VCaP (cell line): Measurements from ENCODE around the gene MOAP1.

ENCODE experiments used
- H3K27ac ChIP-seq: fragments of 450-650 bp; 2 replicates; pipeline ENCODE4 v1.5.1; 2017
- CTCF ChIP-seq: fragments of 450-650 bp; conservative IDR thresholded peaks from 2 replicates; pipeline ENCODE4 v1.5.1; 2017; ENCODE audit warnings: mild to moderate bottlenecking, moderate library complexity

MOAP1 gene

GRCh38 chr14:93148979-93149378 lies 35.7 kb downstream of the MOAP1 start:
- H3K27ac ChIP-seq, result no peak overlapping the region
- no peak for TF ChIP-seq CTCF

GRCh38 chr14:93146119-93146518 lies 38.6 kb downstream of the MOAP1 start:
- no peak overlapping the region for H3K27ac ChIP-seq
- no peak for TF ChIP-seq CTCF

- TF ChIP-seq CTCF, result no peak
- H3K27ac ChIP-seq, result no peak overlapping the region
Measured at GRCh38 chr14:93142854-93143652, 41.6 kb downstream of the MOAP1 start.

- H3K27ac ChIP-seq, result no peak overlapping the region
- TF ChIP-seq CTCF, result peak; percentile 49
Measured at GRCh38 chr14:93137864-93138263, 46.8 kb downstream of the MOAP1 start.

GRCh38 chr14:93136508-93136907 lies 48.2 kb downstream of the MOAP1 start:
- H3K27ac ChIP-seq, result peak overlapping the region; percentile 70

GRCh38 chr14:93136009-93136408 lies 48.7 kb downstream of the MOAP1 start:
- H3K27ac ChIP-seq, result peak overlapping the region; percentile 70

GRCh38 chr14:93135399-93135798 lies 49.3 kb downstream of the MOAP1 start:
- peak overlapping the region; percentile 70 for H3K27ac ChIP-seq
- no peak for TF ChIP-seq CTCF

More at GRCh38 chr14:93136009-93136408, 48.7 kb downstream of the MOAP1 start:
- TF ChIP-seq CTCF, result no peak

GRCh38 chr14:93133464-93133863 lies 51.2 kb downstream of the MOAP1 start:
- TF ChIP-seq CTCF, result no peak
- H3K27ac ChIP-seq, result no peak overlapping the region
